HG03378 (cell line): ENCODE data around the gene CYP2W1.

Experiments
- ATAC-seq: cut with Tn5 transposase; IDR thresholded peaks from one replicate; pipeline ENCODE4 v1.9.1; 2021; ENCODE audit warnings: mild to moderate bottlenecking, moderate library complexity; ENCODE audit not compliant: unreplicated experiment

The CYP2W1 gene

DNA sequence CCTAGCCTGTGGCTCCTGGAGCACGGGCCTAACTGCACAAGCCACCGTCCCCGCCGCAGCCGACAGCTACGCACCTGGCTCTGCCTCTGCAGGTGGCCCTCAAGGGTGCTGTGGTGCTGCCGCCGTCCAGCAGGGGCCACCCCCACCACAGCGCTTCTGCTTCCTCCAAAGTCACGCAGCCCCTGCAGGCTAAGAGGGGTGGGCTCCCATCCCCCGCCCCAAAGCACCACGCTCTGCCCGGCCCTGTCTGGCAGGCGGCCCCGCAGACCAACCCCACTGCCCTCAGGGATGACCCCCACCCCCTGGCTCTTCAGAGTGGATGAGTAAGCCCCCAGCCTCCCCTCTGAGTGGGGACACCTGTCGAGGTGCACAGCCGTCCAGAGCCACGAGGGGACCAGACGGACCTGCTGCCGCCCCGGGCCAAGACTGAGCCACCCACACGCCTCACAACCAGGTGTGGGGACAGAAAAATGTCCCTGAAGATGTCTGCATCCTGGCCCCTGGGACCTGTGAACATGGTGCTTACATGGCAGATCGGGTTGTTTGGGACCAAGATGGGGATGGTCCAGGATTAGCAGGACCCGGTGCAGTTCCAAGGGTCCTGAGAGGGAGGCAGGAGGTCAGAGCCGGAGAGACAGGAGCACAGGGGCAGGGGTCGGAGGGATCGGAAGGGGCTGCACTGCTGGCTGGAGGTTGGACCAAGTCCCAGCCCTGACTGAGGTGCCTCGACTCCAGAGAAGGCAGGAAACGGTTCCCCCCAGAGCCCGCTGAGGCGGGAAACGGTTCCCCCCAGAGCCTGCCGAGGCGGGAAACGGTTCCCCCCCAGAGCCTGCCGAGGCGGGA is 19.5 kb upstream of the CYP2W1 start:
- ATAC-seq, result no peak

DNA sequence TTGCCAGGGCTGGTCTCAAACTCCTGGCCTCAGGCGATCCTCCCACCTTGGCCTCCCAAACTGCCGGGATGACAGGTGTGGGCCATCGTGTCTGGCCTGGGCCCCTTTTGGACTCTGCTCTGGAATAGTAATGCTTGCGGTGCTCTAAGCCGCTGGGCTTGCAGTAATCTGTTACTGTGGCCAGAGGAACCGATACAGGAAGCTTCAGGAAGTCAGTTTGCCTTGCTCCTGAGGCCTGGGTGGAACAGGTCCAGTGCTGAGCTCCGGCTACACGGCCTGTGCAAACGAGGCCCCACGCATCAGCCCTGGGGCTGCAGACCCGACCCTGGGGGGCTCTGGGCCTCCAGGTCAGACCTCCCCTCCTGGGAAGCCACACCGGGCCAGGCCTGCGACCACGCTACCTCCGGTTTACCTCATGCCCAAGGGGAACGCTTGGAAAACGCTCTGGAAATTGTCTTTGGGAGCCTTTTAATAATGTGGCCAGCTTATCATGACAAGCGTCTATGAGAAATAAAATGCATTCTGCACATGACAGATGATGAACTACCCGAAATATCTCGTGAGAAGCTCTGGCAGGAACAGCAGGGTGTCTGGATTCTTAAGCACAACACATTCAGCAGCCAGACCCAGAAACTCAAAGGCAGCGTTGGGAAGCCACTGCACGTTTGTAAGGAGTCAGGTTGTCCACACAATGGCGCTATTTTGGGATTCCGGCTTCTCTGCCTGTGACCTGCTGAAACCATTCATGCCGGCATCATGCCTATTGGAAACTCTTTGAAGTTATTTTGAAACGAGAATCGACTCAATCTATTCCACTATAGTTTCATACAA is 18.4 kb upstream of the CYP2W1 start:
- no peak for ATAC-seq

DNA sequence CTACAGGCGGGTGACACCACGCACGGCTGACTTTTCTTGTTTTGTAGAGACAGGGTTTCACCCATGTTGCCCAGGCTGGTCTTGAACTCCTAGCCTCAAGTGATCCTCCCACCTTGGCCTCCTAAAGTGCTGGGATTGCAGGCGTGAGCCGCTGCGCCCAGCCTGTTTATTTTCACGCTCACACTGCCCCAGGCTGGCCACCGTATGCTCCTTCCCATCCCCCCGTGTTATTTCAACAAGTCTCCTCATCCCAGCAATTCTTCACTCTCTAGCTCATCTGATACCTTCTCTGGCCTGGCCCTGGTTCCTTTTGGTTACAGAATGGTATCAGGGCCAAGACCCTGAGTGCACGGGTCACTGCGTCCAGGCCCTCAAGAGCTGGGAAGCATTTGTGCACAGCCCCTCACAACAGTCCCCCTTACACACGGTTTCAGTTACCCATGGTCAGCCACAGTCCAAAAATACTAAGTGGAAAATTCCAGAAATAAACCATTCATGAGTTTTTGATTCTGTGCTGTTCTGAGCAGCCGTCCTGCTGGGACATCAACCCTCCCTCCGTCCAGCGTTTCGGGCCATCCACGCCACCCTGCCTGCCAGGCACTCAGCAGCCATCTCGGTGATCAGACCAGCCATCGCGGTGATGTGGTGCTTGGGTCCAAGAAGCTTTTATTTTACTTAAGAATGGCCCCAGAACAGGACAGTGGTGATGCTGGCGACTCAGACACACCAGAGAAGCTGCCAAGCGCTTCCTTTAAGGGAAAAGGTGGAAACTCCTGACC is 16.5 kb upstream of the CYP2W1 start:
- no peak for ATAC-seq

GRCh38 chr7:967361-968082 is 15.5 kb upstream of the CYP2W1 start:
- no peak for ATAC-seq

DNA sequence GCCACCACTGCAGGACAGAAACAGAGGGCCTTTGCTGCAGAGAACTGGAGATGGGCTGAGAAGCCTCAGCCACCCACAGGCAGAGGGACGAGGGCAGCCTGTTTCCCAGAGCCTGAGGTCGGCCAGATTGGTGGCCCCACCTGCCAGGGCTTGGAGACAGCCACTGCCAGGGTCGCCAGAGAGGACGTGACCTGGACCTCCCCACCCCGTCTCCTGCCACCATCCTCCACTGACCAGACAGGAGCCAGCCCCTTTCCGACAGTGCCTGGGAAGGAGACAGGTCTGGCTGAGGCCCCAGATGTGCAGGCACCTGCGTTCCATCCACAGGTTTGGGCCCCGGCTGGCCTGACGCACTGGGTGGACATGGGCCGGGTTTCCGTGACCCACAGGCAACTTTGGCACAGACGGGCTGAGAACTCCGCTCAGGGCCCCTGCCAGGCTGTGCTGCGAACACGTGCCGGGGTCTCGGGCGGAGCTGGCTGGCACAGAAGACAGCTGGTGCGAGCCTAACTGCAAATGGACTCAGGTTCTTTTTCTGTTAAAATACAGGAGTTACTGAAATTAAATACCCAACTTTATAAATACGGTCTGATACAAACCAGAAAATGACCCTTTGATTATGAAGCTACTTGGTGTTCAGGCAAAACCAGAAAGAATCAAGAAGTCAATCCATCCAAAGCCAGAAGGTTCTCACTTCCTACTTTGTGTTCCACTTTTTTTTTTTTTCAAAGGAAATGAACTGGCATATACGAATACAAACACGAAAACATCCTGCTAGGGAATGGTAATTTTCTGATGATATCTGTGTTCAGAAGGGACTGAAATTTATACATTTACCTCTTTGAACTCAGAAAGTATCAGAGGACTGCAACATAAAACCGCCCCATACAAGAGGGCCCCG is 14.5 kb upstream of the CYP2W1 start:
- no peak for ATAC-seq

DNA sequence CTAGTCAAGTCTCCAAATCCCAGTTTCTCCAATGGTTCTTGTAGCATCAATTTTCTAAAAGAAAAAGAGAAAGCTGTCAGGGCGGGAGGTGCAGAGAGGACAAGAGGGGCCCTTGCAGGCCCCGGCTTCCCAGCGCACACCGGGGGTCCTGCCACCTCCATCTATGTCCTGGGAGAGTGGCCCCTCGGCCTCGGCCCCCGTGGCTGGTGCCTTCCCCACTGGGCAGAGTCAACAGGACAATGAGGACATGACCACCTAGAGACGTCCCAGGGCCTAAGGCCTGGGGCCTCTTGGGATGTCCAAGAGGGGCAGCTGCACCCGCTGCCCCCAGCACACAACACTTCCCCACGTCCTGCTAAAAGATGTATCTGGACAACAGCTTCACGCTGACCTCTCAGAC is 13.6 kb upstream of the CYP2W1 start:
- no peak for ATAC-seq

- no peak for ATAC-seq
These were observed 12.2 kb upstream of the CYP2W1 start for GRCh38 chr7:970744-971143.

GRCh38 chr7:972110-972509 is 10.9 kb upstream of the CYP2W1 start:
- no peak for ATAC-seq

DNA sequence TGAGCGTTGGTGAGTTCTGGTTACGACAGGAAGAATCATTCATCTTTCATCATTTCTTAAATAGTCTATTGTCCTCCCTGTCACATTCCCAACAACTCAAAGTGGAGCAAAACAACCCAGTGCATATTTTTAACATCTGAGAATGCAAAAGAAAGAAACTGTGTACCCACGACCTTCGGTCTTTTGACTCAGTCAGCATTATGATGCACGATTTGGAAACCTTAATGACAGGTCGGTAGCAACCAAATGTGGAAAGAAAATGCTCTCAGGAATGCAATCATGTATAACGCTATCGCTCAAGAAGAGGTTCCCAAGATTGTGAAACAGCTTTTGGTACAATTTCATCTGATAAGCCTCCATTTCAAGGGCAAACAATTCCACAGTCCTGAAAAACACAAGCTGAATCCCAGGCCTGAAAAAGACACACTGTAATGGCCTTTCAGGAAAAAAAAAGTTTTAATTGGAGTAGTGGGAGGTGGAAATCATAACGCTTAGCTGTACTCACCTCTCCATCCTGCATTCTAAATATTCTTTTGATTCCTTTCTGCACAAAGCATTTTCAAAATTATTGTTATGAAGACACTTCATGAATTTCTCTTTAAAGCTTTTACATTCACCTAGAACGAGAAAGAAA is 10.2 kb upstream of the CYP2W1 start:
- no peak for ATAC-seq

DNA sequence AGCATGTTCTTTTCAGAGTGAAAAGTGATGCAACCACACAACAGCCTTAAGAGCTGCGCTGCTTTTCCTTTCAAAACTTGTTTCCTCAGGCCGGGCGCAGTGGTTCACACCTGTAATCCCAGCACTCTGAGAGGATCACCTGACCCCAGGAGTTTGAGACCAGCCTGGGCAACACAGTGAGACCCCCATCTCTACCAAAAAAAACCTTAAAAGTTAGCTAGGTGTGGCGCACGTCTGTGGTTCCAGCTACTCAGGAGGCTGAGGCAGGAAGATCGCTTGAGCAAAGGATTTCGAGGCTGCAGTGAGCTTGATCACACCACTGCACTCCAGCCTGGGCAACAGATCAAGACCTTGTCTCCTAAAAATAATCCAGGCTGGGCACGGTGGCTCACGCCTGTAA is 9.7 kb upstream of the CYP2W1 start:
- no peak for ATAC-seq

DNA sequence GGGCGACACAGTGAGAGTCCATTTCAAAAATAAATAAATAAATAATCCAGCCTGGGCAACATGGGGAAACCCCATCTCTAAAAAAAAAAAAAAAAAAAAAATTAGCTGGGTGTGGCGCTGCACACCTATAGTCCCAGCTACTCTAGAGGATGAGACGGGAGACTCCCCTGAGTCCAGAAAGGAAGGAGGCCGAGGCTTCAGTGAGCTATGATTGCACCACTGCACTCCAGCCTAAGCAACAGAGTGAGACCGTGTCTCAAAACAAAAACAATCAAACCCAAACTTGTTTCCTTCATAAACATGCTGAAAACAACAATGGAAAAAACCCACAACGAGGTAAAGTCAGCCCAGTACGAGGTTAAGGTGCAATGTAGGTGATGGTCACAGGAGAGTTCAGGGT is 8.8 kb upstream of the CYP2W1 start:
- no peak for ATAC-seq

DNA sequence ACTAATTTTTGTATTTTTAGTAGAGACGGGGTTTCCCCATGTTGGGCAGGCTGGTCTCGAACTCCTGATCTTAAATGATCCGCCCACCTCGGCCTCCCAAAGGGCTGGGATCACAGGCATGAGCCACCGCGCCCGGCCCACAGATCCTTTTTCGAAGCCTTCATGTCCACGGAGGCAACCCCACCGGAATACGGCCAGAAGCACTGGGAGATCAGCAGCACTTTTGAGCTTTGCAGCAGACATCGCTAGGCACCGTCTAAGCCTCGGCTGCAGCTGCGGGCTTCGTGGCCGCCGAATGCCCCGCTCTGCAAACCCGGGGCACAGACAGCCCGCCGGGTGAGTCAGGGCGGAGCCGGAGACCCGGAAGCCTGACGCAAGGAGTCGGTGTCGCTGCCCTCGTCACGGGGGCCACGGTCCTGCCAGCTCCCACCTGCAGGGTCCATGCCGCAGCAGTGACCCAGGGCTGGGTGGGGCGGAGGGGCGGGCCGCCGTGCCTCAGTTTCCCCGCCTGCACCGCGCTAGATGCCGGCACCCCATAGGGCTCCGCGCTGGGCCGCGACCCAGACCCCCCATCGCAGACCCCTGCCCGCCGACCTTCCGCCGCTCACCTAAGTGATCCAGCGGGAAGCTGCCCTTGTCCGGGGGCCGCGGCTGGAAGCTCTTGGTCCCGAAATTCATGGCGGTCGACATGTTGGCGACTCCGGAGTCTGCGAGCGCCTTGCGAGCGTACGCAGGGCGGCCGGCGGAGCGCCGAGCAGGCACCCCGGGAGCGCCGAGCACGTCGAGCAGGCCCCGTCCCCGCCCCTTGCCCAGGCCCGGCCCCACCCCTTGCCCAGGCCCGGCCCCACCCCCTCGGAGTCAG is 7.9 kb upstream of the CYP2W1 start, which contains the start of gene COX19:
Gene COX19, minus strand, starts transcription at position 730 of the 862 bp plus-strand sequence. Its CDS starts 40 bp downstream, at position 690.
- peak; percentile 43 for ATAC-seq

DNA sequence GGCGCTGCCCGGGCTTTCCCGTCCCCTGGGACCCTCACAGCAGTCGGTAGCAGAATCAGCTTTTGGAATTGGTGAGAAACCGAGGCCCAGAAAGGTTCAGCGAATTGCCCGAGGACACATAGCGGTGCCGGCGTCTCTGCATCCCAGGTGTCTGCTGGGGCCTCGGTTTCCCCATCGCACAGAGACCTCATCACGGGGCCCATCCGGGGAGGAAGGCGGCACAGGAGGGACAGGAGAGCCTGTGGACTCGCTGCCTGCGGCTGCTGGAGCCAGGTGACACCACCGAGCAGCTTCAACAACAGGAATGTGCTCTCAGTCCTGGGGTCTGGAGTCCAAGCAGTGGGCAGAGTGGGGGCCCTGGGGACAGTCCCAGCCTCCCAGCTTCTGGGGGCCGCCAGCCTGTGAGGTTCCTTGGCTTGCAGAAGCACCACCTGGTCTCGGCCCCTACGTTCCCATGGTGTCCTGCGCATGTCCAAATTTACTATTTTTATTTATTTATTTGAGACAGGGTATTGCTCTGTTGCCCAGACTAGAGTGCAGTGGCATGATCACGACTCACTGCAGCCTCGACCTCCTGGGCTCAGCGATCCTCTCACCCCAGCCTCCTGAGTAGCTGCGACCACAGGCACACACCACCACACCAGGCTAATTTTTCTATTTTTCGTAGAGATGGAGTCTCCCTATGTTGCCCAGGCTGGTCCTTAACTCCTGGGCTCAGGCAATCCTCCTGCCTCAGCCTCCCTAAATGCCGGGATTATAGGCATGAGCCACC is 7.1 kb upstream of the CYP2W1 start:
- ATAC-seq, result no peak

GRCh38 chr7:976901-977325 is 6.1 kb upstream of the CYP2W1 start:
- no peak for ATAC-seq

- ATAC-seq, result no peak
These were observed 5.5 kb upstream of the CYP2W1 start for GRCh38 chr7:977326-978048.

- ATAC-seq, result no peak
These were observed 5.0 kb upstream of the CYP2W1 start for GRCh38 chr7:978049-978346.
